T1000 (cell line): Measurements from ENCODE around the gene KCNG2.

Experiments
- DNase-seq: peaks from one replicate; lab custom pipeline; 2025; ENCODE audit warnings: mixed read lengths; lab: John Stamatoyannopoulos, UW

The KCNG2 gene

GRCh38 chr18:79910563-79911343, 113.0 kb downstream of the KCNG2 start:
- DNase-seq, result no peak

GRCh38 chr18:79911344-79912270, 113.9 kb downstream of the KCNG2 start:
- DNase-seq, result no peak

- DNase-seq, result no peak
These were observed 114.8 kb downstream of the KCNG2 start for GRCh38 chr18:79912409-79912991.

- DNase-seq, result no peak
These were observed 115.5 kb downstream of the KCNG2 start for GRCh38 chr18:79912994-79913831.

- DNase-seq, result no peak
These were observed 116.9 kb downstream of the KCNG2 start for GRCh38 chr18:79914614-79915160.

GRCh38 chr18:79915161-79916127, 117.7 kb downstream of the KCNG2 start:
- no peak for DNase-seq

DNA sequence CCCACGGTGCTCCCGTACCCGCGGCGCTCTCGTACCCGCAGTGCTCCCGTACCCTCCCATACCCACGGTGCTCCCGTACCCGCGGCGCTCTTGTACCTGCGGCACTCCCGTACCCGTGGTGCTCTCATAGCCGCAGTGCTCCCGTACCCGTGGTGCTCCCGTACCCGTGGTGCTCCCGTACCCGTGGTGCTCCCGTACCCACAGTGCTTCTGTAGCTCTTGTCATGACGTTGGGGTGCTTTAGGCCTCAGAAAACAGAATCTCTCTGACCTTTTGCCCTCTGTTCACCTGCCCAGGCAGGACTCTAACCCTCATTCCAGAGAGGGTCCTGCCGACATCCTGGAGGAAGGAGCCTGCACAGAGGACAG, 118.4 kb downstream of the KCNG2 start:
- no peak for DNase-seq

DNA sequence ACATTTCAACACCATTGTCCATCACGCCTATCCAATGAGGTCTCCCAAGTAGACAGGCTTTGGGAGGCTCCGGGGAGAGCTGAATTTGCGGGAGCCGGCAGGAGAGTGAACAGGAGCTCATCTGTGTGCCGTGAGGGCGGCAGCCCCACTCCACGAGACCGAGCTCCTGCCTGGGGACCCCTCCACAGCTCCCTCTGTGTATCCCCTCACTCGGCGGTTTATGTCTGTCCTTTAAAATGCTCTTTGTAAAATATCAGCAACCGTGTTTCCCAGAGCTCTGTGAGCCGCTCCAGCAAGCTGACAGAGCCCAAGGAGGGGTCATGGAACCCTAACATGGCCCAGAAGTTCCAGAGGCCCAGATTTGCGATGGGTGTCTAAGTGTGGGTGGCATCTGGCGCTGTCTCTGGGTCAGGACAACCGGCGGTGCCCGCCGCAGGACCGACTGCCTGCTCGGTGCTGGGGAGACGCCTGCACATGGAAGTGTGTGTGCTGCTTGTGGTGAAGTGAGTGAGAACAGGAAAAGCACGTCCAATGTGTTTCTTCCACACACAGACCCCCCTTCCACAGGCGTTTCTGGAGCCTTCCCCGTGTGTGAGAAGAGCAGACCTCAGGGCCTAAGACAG, 118.9 kb downstream of the KCNG2 start:
- DNase-seq, result no peak

DNA sequence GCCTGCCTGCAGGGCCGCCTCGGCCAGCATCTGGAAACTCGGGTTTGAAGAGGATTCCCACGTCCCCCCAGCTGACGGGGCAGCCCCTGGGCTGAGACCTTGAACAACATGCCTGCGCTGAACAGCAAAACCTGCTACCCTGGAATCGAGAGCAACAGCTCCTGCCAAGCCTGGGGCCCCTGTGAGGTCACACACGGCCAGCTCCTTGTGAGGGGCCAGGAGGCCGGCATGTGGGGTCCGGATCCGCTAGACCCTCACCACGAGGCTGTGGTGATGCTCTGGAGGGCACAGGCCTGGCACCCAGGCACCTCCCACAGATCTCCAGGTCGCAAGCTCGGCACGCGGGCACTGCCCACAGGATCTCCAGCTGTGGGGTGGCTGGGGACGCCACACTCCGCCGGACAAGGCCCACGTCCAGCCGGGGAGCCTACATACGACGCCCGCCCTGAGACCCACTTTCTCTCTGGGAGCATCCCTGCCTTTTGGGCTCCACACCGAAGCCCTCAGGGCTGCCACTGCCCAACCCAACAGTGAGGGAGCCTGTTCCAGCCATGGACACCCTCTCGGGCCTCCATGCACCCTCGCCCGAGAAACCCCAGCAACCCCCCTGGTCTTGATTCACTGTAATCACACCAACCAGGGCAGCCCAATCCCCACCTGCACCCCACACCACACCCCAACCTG, 119.6 kb downstream of the KCNG2 start:
- no peak for DNase-seq

GRCh38 chr18:79917853-79918614, 120.3 kb downstream of the KCNG2 start:
- DNase-seq, result no peak

DNA sequence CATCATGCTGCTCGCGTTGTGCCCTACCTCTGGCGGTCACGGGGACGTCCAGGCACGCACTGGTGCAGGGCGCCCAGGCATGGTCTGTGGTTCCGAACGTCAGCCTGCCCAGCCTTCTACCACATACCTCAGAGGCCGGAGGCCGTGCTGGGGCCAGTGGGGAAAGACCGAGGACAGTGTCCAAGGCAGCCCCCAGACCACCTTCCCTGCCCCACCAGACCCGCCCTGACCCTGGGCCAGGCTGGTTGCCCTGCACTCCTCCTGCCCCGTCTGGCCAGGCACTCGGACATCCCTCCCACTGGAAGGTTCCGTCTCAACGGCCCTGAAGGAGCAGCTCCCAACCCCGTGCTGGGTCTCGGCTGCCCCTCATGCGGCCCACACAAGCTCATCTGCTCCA, 120.9 kb downstream of the KCNG2 start:
- no peak for DNase-seq

GRCh38 chr18:79919089-79919488, 121.4 kb downstream of the KCNG2 start:
- DNase-seq, result no peak

DNA sequence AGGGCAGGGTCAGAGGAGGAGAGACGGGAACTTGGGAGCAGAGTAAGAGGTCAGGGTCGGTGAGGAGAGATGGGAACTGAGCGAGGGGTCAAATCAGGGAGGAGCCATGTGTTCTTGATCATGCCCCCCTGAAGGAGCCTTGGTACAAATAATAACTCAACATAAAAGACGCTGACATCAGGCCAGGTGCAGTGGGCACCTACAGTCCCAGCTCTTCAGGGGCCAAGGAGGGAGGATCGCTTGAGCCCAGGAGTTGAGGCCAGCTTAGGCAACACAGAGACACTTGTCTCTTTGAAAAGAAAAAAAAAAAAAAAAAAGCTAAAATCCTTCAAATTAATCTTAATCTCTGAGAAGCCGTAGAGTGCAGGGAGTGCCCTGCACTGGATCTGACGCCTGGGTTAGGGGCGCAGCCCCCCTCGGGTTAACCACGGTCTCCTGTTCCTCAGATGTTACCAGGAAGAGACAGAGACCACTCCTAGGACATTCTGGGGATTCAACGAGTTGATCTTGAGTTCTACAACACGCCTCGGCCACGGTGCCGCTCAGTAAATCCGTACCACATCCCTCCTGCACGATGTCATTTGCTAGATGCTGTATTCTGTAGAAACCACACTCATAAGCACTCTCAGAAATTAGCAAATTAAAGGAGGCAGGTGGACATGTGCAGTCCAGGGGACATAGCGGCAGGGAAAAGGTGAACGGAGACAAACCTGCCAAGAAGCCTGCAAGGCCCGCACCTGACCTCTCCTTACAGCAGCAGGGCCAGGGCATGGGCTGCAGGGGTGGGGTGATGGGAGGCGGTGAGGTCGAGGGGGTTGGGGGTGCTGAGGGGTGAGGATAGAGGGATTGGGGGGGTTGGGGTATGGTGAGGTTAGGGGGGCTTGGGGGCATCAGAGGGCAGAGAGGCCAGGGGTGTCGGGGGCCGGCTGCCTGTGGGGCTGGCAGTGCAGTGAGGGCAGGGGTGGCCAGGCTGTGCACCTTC, 124.5 kb downstream of the KCNG2 start:
- no peak for DNase-seq

GRCh38 chr18:79922971-79923411, 125.3 kb downstream of the KCNG2 start:
- no peak for DNase-seq

GRCh38 chr18:79923896-79924585, 126.3 kb downstream of the KCNG2 start:
- DNase-seq, result no peak
